PC-9 (cell line): ENCODE results near the gene SLC40A1.

Source experiments
- CTCF ChIP-seq: fragments of 200-600 bp; sonication (generic); conservative IDR thresholded peaks from 2 replicates; pipeline ENCODE4 v1.6.1; 2017; ENCODE audit warnings: mixed run types, antibody characterized with exemption, mild to moderate bottlenecking, moderate library complexity
- EZH2 ChIP-seq: fragments of 200-600 bp; sonication (generic); IDR thresholded peaks from 2 replicates; pipeline ENCODE4 v1.8.0; 2017; ENCODE audit warnings: antibody characterized with exemption, low read depth

DNA sequence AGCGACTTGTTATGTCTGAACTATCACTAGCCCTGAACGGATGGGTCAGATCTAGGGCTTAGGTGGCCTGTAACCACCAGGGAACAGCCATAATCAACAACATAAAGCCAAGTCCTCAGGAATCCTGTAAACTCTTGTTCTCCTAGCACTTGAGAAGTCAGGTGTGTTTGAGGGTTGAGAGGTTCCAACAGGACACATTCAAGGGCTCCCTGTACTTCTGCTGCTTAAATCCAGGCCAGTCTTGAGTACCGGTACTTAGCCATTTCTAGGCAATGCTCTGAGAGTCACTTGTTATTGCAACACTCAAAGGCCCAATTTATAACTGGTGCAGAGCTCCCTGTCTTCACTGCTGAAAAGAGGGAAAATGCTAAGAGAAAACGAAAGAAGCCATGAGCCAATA, 21.6 kb upstream of the SLC40A1 start:
- TF ChIP-seq CTCF (no peak), EZH2 (no peak)
